Skin of body (tissue), 2 donors: ENCODE data around the gene AGK. TPM values are rescaled to one million over a fixed set of nuclear protein-coding genes. Genes with fewer than 3 reads are reported as not detected.

Experiments used
- DNase-seq: peaks from one replicate; lab custom pipeline; 2025; lab: John Stamatoyannopoulos, UW
- total RNA-seq: library from RNA; depleted of rRNA; stranded (reverse); fragments of >200 nt; gene quantifications from one replicate; pipeline ENCODE4 v1.2.3, GENCODE V29; 2014

The AGK gene
- total RNA-seq, 1 donor from 2014 or later = 29.9 TPM

- DNase-seq = no peak
These were observed 35.7 kb downstream of the AGK start for GRCh38 chr7:141586878-141587277.

- DNase-seq = no peak
These were observed 36.1 kb downstream of the AGK start for GRCh38 chr7:141587304-141587703.

- DNase-seq = no peak
These were observed 37.7 kb downstream of the AGK start for GRCh38 chr7:141588912-141589311.

GRCh38 chr7:141590071-141590470 is 38.9 kb downstream of the AGK start:
- DNase-seq = no peak

- DNase-seq = no peak
These were observed 39.5 kb downstream of the AGK start for GRCh38 chr7:141590666-141591065.

- DNase-seq = peak; percentile 3
These were observed 41.9 kb downstream of the AGK start for GRCh38 chr7:141593134-141593533.

- DNase-seq = no peak
These were observed 46.8 kb downstream of the AGK start for GRCh38 chr7:141597966-141598365.

GRCh38 chr7:141598408-141598807 is 47.2 kb downstream of the AGK start:
- DNase-seq = no peak

- DNase-seq = no peak
These were observed 49.2 kb downstream of the AGK start for GRCh38 chr7:141600168-141601006.

- no peak for DNase-seq
These were observed 58.4 kb downstream of the AGK start for GRCh38 chr7:141609576-141609975.

GRCh38 chr7:141610671-141611070 is 59.5 kb downstream of the AGK start:
- DNase-seq = no peak

GRCh38 chr7:141612861-141613260 is 61.7 kb downstream of the AGK start:
- no peak for DNase-seq

GRCh38 chr7:141617280-141617679 is 66.1 kb downstream of the AGK start:
- DNase-seq = no peak

- no peak for DNase-seq
These were observed 68.5 kb downstream of the AGK start for GRCh38 chr7:141619745-141620144.

- DNase-seq = no peak
These were observed 73.6 kb downstream of the AGK start for GRCh38 chr7:141624763-141625162.

- no peak for DNase-seq
These were observed 79.4 kb downstream of the AGK start for GRCh38 chr7:141630621-141631020.

- no peak for DNase-seq
These were observed 80.3 kb downstream of the AGK start for GRCh38 chr7:141631525-141631924.

GRCh38 chr7:141634065-141634464 is 82.9 kb downstream of the AGK start:
- DNase-seq = no peak

- no peak for DNase-seq
These were observed 84.8 kb downstream of the AGK start for GRCh38 chr7:141636053-141636452.

GRCh38 chr7:141640239-141640840 is 89.1 kb downstream of the AGK start:
- no peak for DNase-seq

- DNase-seq = no peak
These were observed 90.7 kb downstream of the AGK start for GRCh38 chr7:141641876-141642275.

- no peak for DNase-seq
These were observed 94.0 kb downstream of the AGK start for GRCh38 chr7:141645188-141645587.

- no peak for DNase-seq
These were observed 95.7 kb downstream of the AGK start for GRCh38 chr7:141646826-141647480.
